HEK293 (cell line): ENCODE results near the gene CFH.

Experiments used
- CTCF ChIP-seq: fragments of 450-650 bp; formaldehyde crosslinking; IDR thresholded peaks from 2 replicates; pipeline ENCODE4 v1.5.1; 2016; ENCODE audit warnings: missing biosample characterization, missing genetic modification characterization
- ELK4 ChIP-seq: IDR thresholded peaks from 2 replicates; pipeline ENCODE4 v1.6.1; 2011; ENCODE audit warnings: mild to moderate bottlenecking, low read depth, low read length, borderline replicate concordance
- SP2 ChIP-seq: fragments of 450-650 bp; formaldehyde crosslinking; IDR thresholded peaks from 2 replicates; pipeline ENCODE4 v1.5.1; 2016; ENCODE audit warnings: missing biosample characterization, missing genetic modification characterization
- YY1 ChIP-seq: fragments of 450-650 bp; formaldehyde crosslinking; IDR thresholded peaks from 2 replicates; pipeline ENCODE4 v1.5.1; 2018; ENCODE audit warnings: missing biosample characterization, missing genetic modification characterization
- ZBTB1 ChIP-seq: fragments of 450-650 bp; formaldehyde crosslinking; IDR thresholded peaks from 2 replicates; pipeline ENCODE4 v1.5.1; 2016; ENCODE audit warnings: missing biosample characterization, missing genetic modification characterization
- ZBTB17 ChIP-seq: fragments of 450-650 bp; formaldehyde crosslinking; IDR thresholded peaks from 2 replicates; pipeline ENCODE4 v1.5.1; 2016; ENCODE audit warnings: missing biosample characterization, missing genetic modification characterization
- ZIC2 ChIP-seq: fragments of 450-650 bp; formaldehyde crosslinking; IDR thresholded peaks from 2 replicates; pipeline ENCODE4 v1.5.1; 2016; ENCODE audit warnings: missing biosample characterization, missing genetic modification characterization
- ZNF175 ChIP-seq: fragments of 450-650 bp; formaldehyde crosslinking; IDR thresholded peaks from 2 replicates; pipeline ENCODE4 v1.5.1; 2016; ENCODE audit warnings: missing biosample characterization, missing genetic modification characterization
- ZNF18 ChIP-seq: fragments of 450-650 bp; formaldehyde crosslinking; IDR thresholded peaks from 2 replicates; pipeline ENCODE4 v1.5.1; 2016; ENCODE audit warnings: missing biosample characterization, missing genetic modification characterization
- ZNF335 ChIP-seq: fragments of 450-650 bp; formaldehyde crosslinking; conservative IDR thresholded peaks from 2 replicates; pipeline ENCODE4 v1.5.1; 2016; ENCODE audit warnings: missing biosample characterization, missing genetic modification characterization
- ZNF449 ChIP-seq: fragments of 450-650 bp; formaldehyde crosslinking; IDR thresholded peaks from 2 replicates; pipeline ENCODE4 v1.5.1; 2017; ENCODE audit warnings: missing biosample characterization, mild to moderate bottlenecking, missing genetic modification characterization, moderate library complexity
- ZNF513 ChIP-seq: fragments of 450-650 bp; IDR thresholded peaks from 2 replicates; pipeline ENCODE4 v1.5.1; 2018; ENCODE audit warnings: missing biosample characterization, missing genetic modification characterization
- ZNF558 ChIP-seq: fragments of 450-650 bp; formaldehyde crosslinking; IDR thresholded peaks from 2 replicates; pipeline ENCODE4 v1.5.1; 2016; ENCODE audit warnings: missing biosample characterization, missing genetic modification characterization
- ZNF580 ChIP-seq: fragments of 450-650 bp; formaldehyde crosslinking; IDR thresholded peaks from 2 replicates; pipeline ENCODE4 v1.5.1; 2016; ENCODE audit warnings: missing biosample characterization, missing genetic modification characterization

GRCh38 chr1:196611873-196612272, 40.0 kb upstream of the CFH start:
- TF ChIP-seq ZNF175 (tag by site-specific recombination) (no peak), YY1 (tag by site-specific recombination) (no peak), ZBTB1 (tag by site-specific recombination) (no peak), ZNF513 (tag by site-specific recombination) (no peak), SP2 (tag by site-specific recombination) (no peak), ELK4 (no peak), CTCF (no peak), ZNF18 (tag by site-specific recombination) (no peak), ZNF335 (tag by site-specific recombination) (no peak), ZNF449 (tag by site-specific recombination) (no peak), ZNF558 (tag by site-specific recombination) (no peak), ZIC2 (no peak), ZBTB17 (tag by site-specific recombination) (no peak), ZNF580 (tag by site-specific recombination) (no peak)
